LNCaP clone FGC (cell line): ENCODE measurements around the gene PLXNA2.

Source experiments
- DNase-seq: peaks from one replicate; pipeline ENCODE4 v3.0.0-alpha.2; 2011; ENCODE audit warnings: low read depth
- H3K4me3 ChIP-seq: 2 replicates; pipeline ENCODE4 v1.5.1; 2011; ENCODE audit warnings: mild to moderate bottlenecking, low read depth, low read length, control low read depth
- CTCF ChIP-seq: IDR thresholded peaks from 2 replicates; pipeline ENCODE4 v1.5.1; 2012; ENCODE audit warnings: mild to moderate bottlenecking; ENCODE audit not compliant: control insufficient read depth, insufficient read depth; ENCODE audit errors: extremely low read depth

PLXNA2 gene

DNA sequence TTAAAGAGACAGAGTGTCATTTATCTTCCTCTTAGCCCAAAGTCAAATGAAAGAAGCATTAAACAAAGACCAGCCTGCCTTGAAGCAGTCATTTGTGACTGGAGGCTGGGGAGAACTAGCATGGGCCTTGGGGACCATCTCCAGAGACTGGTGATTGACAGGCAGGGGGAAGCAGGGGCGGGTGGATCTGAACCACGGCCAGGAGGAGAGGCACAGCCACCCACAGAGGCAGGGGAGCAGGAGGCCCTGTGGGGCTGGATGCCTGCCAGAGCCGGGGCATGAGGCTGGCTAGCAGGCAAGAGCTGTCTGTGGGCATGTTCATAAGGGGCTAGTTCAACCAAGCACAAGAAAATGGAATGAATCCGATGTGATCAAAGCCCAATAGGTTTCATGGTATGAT, 73.9 kb downstream of the PLXNA2 start:
- no peak for TF ChIP-seq CTCF
- no peak overlapping the region for H3K4me3 ChIP-seq
- DNase-seq: no peak

- H3K4me3 ChIP-seq: no peak overlapping the region
- TF ChIP-seq CTCF: no peak
- no peak for DNase-seq
Measured at GRCh38 chr1:208169081-208169879, 74.9 kb downstream of the PLXNA2 start.

DNA sequence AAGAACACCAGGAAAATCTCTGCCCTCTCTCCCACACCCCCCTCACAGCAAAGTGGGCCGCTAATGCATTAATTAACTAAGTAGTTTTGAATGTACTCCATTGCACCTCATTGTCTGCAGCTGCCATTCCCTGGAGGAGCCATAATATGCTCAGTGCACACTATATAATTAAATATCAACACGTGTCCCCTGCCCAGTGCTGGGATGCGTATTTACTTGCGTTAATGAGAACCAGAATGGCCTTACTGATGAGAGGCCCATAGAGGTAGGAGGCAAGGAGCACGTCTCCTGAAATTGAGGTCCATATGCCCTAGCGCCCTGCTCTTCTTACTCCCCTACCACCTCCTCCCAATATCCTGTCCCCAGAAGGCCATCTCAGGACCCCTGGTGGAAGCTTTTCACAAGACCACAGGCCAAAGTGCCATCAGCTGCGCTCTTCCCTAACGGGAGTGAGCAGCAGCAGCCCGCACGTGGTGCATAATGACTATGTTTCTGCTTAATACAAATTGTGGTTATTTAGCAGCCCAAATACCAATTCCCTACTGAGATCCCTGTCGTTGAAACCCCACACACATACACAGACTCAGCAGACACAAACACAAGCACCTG, 76.8 kb downstream of the PLXNA2 start:
- no peak for DNase-seq
- no peak for TF ChIP-seq CTCF
- H3K4me3 ChIP-seq: no peak overlapping the region

GRCh38 chr1:208166340-208167138, 77.6 kb downstream of the PLXNA2 start:
- TF ChIP-seq CTCF: no peak
- H3K4me3 ChIP-seq: no peak overlapping the region
- DNase-seq: no peak

DNA sequence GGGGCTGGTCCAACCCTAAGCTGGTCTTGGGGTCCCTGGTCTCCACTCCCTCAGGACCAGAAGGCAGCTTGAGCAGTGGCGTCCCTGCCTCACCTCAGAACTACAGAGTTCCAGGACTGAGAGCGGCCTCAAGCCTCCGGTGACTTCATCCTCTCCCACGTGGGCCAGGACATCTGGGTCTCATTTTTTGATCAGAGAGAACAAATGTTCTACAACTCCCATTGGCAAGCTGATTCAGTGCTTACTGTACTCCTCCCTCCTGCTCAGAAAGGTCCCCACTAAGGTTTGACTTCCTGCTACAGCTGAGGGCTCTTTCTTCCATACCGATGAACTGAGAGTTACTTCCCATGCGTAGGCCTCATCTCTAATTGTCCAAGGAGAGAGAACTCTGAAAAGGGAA, 78.5 kb downstream of the PLXNA2 start:
- no peak for DNase-seq

DNA sequence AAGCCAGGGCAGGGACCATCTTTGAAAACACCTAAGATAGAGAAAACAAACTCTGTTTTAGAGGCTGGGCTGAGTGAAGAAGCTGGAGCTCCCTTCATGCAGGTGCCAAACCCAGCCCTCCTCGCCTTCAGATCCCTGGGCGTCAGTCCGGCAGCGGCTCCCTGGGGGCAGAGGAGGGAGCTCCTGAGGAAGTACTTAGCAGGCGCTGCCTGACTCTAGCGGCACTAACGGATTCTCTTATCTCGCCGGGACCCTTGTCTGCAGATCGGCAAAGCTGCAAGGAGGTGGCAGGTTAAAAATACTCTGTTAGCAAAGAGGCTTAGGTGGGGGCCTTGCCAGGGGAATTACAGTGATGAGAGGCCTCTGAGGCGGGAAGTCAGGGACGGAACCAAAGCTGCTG, 79.6 kb downstream of the PLXNA2 start:
- no peak for TF ChIP-seq CTCF
- DNase-seq: no peak
- H3K4me3 ChIP-seq: no peak overlapping the region

More for the DNA sequence above, 78.5 kb downstream of the PLXNA2 start:
- TF ChIP-seq CTCF: no peak
- H3K4me3 ChIP-seq: no peak overlapping the region
